ENCODE results near the gene CMIP. TPM values are rescaled to one million over a fixed set of nuclear protein-coding genes. Genes with fewer than 3 reads are reported as not detected.

The CMIP gene
- total RNA-seq, 1 experiment from 2014 or later = 48.2 TPM

DNA sequence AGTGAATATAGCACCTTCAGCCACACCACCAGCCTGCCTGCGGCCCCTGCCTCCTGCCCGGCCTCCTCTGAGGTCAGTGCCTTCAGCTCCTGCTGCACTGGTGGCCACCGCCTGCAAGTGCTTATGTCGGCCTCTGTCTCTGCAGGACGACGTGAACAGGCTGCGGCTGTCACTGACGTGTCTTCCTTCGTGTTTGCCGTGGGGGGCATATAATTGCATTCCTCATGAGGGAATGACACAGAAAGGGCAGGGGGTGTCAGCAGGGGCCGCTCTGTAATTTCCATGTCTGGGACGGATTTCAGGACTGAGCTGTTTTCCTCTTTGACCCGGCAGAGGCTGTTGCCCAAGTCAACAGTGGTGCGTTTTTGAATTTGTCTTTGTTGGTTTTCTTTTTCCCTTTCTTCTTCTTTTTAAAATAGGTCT is 28.5 kb downstream of the CMIP start:
- peaks cover 30 to 38% of the 10 kb centered on the region in 2 experiments for H3K4me1 Mint-ChIP-seq
- H3K27ac Mint-ChIP-seq = peak overlapping the region; percentile 72 to 90 (median 73); a peak in 3 of 7 replicates

More for the DNA sequence above, 28.5 kb downstream of the CMIP start:
- H4K20me1 ChIP-seq (ENCODE audit: control insufficient read depth, insufficient read depth, insufficient read length) = peaks cover 4% of the 10 kb centered on the region
- no peaks in the 10 kb centered on the region; the same call in 1 of the 2 replicates for H3K4me1 ChIP-seq (ENCODE audit: insufficient read depth, low read length)
- H3K9me3 Mint-ChIP-seq = no peaks in the 10 kb centered on the region
- H2BK120ac ChIP-seq (ENCODE audit: low read depth, low read length, poor library complexity, severe bottlenecking) = no peak overlapping the region
- no peak overlapping the region for H3K14ac ChIP-seq (ENCODE audit: insufficient read depth, low read length)
- no peak overlapping the region for H3K23ac ChIP-seq (ENCODE audit: insufficient read length, low read depth, low read length)
- H3K27me3 Mint-ChIP-seq (ENCODE audit: low read depth) = no peaks in the 10 kb centered on the region
- no peak overlapping the region for H2BK5ac ChIP-seq (ENCODE audit: insufficient read length, low read length)
- peaks cover 17 to 30% (median 28%) of the 10 kb centered on the region in 3 experiments for H3K36me3 Mint-ChIP-seq (ENCODE audit: insufficient read depth in 1 of 3, low read depth in 3 of 3)
- H3T11ph ChIP-seq (ENCODE audit: low read length) = no peak overlapping the region
- H3K27ac ChIP-seq (ENCODE audit: insufficient read length, low read depth, low read length) = no peak overlapping the region
- H2AFZ ChIP-seq (ENCODE audit: low read length) = no peak overlapping the region
- H2BK12ac ChIP-seq (ENCODE audit: insufficient read length, low read depth, low read length) = no peak overlapping the region
- H2AK5ac ChIP-seq (ENCODE audit: insufficient read length, low read length) = no peak overlapping the region
- no peak overlapping the region for H3K56ac ChIP-seq (ENCODE audit: insufficient read length, low read depth, low read length)
- no peak overlapping the region for H4K8ac ChIP-seq (replicated peaks; ENCODE audit: insufficient read length, low read depth, low read length)
- H3K4ac ChIP-seq (ENCODE audit: low read depth, low read length) = no peak overlapping the region
- H4K5ac ChIP-seq (ENCODE audit: insufficient read length, low read depth, low read length) = no peak overlapping the region
- H2BK20ac ChIP-seq (ENCODE audit: low read depth, low read length, poor library complexity, severe bottlenecking) = no peak overlapping the region
- no peaks in the 10 kb centered on the region for H3K9me3 ChIP-seq (ENCODE audit: control insufficient read depth, low read depth, low read length)
- TF ChIP-seq, protein P1, sequence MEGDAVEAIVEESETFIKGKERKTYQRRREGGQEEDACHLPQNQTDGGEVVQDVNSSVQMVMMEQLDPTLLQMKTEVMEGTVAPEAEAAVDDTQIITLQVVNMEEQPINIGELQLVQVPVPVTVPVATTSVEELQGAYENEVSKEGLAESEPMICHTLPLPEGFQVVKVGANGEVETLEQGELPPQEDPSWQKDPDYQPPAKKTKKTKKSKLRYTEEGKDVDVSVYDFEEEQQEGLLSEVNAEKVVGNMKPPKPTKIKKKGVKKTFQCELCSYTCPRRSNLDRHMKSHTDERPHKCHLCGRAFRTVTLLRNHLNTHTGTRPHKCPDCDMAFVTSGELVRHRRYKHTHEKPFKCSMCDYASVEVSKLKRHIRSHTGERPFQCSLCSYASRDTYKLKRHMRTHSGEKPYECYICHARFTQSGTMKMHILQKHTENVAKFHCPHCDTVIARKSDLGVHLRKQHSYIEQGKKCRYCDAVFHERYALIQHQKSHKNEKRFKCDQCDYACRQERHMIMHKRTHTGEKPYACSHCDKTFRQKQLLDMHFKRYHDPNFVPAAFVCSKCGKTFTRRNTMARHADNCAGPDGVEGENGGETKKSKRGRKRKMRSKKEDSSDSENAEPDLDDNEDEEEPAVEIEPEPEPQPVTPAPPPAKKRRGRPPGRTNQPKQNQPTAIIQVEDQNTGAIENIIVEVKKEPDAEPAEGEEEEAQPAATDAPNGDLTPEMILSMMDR (conservative IDR thresholded peaks at IDR 0.05) = no peak
- H3K4me2 ChIP-seq (ENCODE audit: insufficient read depth, insufficient read length, low read length) = no peak overlapping the region
- H3K9ac ChIP-seq (ENCODE audit: extremely low read depth, insufficient read length, low read length) = no peak overlapping the region
- peaks cover 12% of the 10 kb centered on the region; the same call in 1 of the 2 replicates for H3K79me2 ChIP-seq (ENCODE audit: insufficient read depth, low read length)
- H3K23me2 ChIP-seq (ENCODE audit: insufficient read length, low read depth, low read length, poor library complexity, severe bottlenecking) = no peaks in the 10 kb centered on the region
- H3K18ac ChIP-seq (ENCODE audit: insufficient read length, low read depth, low read length) = no peak overlapping the region
- H3K79me1 ChIP-seq (ENCODE audit: insufficient read depth, low read depth, low read length, poor library complexity, severe bottlenecking) = peaks cover 8% of the 10 kb centered on the region
- no peak overlapping the region for H2BK15ac ChIP-seq (ENCODE audit: low read depth, low read length)
- no CpG with 5 or more reads among the region's 14 CpGs for WGBS (ENCODE audit: extremely low coverage, insufficient read length, low lambda C conversion rate)
- H3K4me3 Mint-ChIP-seq = no peak overlapping the region
- DNase-seq = no peak
- H4K91ac ChIP-seq (ENCODE audit: insufficient read length, low read depth, low read length) = no peak overlapping the region
- no peaks in the 10 kb centered on the region for H3K27me3 ChIP-seq (ENCODE audit: insufficient read depth, low read length)

Measured in H9 (cell line).